Fibroblast of lung (primary cell): ENCODE data around the gene IL1A. TPM values are rescaled to one million over a fixed set of nuclear protein-coding genes. Genes with fewer than 3 reads are reported as not detected.
A peak's percentile ranks its signal among the peaks of the same experiment; 100 is the strongest.

Source experiments
- DNase-seq, 2 donors: peaks; one replicate each; pipeline versions ENCODE4 v3.0.0 to v3.0.0-alpha.2; 2010; ENCODE audit warnings: low read depth in 2 of 2
- H2AFZ ChIP-seq: 2 replicates; pipeline ENCODE4 v1.5.1; 2012; ENCODE audit warnings: low read length, control low read depth, inconsistent platforms
- H3K27ac ChIP-seq: 2 replicates; pipeline ENCODE4 v1.5.1; 2011; ENCODE audit warnings: low read length, control low read depth; ENCODE audit not compliant: insufficient read depth
- H3K27me3 ChIP-seq: 2 replicates; pipeline ENCODE4 v1.5.1; 2011; ENCODE audit warnings: mild to moderate bottlenecking, low read length; ENCODE audit not compliant: control insufficient read depth, insufficient read depth
- H3K36me3 ChIP-seq: 2 replicates; pipeline ENCODE4 v1.5.1; 2011; ENCODE audit warnings: low read length; ENCODE audit not compliant: control insufficient read depth, insufficient read depth
- H3K4me1 ChIP-seq: 2 replicates; pipeline ENCODE4 v1.5.1; 2011; ENCODE audit warnings: low read length; ENCODE audit not compliant: control insufficient read depth, insufficient read depth; ENCODE audit errors: extremely low read depth
- H3K4me2 ChIP-seq: 2 replicates; pipeline ENCODE4 v1.5.1; 2011; ENCODE audit warnings: low read length, control low read depth; ENCODE audit not compliant: insufficient read depth; ENCODE audit errors: extremely low read depth
- H3K4me3 ChIP-seq, 4 experiments: fragments of 200-600 bp in 1 of 4; sonication (generic) in 1 of 4; replicated peaks in 1 of 4; 2 replicates each; pipeline ENCODE4 v1.5.1; 2011 to 2016; ENCODE audit warnings: low read length in 4 of 4, low read depth in 3 of 4, mild to moderate bottlenecking in 3 of 4, control low read depth in 2 of 4, inconsistent platforms in 1 of 4, mixed read lengths in 1 of 4; ENCODE audit not compliant: insufficient read depth in 1 of 4; ENCODE audit errors: control extremely low read depth in 1 of 4
- H3K79me2 ChIP-seq: 2 replicates; pipeline ENCODE4 v1.5.1; 2012; ENCODE audit warnings: mild to moderate bottlenecking, low read length, inconsistent platforms; ENCODE audit not compliant: control insufficient read depth, insufficient read depth
- H3K9ac ChIP-seq: 2 replicates; pipeline ENCODE4 v1.5.1; 2011; ENCODE audit warnings: mild to moderate bottlenecking, low read length, control low read depth; ENCODE audit not compliant: insufficient read depth
- H3K9me3 ChIP-seq: 2 replicates; pipeline ENCODE4 v1.5.1; 2012; ENCODE audit warnings: low read depth, low read length; ENCODE audit not compliant: control insufficient read depth, insufficient read depth
- H4K20me1 ChIP-seq: 2 replicates; pipeline ENCODE4 v1.5.1; 2011; ENCODE audit warnings: low read length; ENCODE audit not compliant: control insufficient read depth, insufficient read depth; ENCODE audit errors: extremely low read depth
- CTCF ChIP-seq, 2 donors: IDR thresholded peaks in 1 of 2; conservative IDR thresholded peaks in 1 of 2; 1 replicate in 1 of 2; 2 replicates in 1 of 2; pipeline ENCODE4 v1.5.1; 2011 to 2012; ENCODE audit warnings: low read length in 2 of 2, control low read depth in 1 of 2, inconsistent platforms in 1 of 2, low read depth in 1 of 2, mild to moderate bottlenecking in 1 of 2
- EZH2 ChIP-seq: IDR thresholded peaks from 2 replicates; pipeline ENCODE4 v1.5.1; 2012; ENCODE audit warnings: low read length, control low read depth, mild to moderate bottlenecking; ENCODE audit errors: missing control alignments
- polyA plus RNA-seq, 2 donors: library from polyadenylated mRNA; depleted of rRNA in 1 of 2; stranded (reverse) in 1 of 2; unstranded in 1 of 2; fragments of >200 nt; gene quantifications; 2 replicates each; pipeline ENCODE4 v1.2.1, GENCODE V29; 2011 to 2012; ENCODE audit warnings: missing spikeins in 1 of 2
- total RNA-seq: library from RNA; depleted of rRNA; stranded (reverse); fragments of >200 nt; gene quantifications from 2 replicates; pipeline ENCODE4 v1.2.1, GENCODE V29; 2014

Gene IL1A
- total and polyA plus RNA-seq, 2 donors (not counting 1 experiment from before 2014, with no cell fraction given): 0.07 to 0.17 TPM

DNA sequence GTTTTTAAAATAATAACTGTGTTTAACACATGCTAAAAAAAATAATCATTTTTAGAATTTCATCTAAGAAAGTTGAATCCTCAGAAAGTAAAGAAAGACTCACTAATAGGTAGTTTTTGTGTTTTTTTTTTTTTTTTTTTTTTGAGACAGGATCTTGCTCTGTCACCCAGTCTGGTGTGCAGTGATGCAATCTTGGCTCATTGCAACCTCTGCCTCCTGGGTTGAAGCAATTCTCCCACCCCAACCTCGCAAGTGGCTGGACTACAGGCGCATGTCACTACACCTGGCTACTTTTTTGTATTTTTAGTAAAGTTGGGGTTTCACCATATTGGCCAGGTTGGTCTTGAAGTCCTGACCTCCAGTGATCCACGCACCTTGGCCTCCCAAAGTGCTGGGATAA, 27.0 kb downstream of the IL1A start:
- H3K36me3 ChIP-seq: no peaks in the 10 kb centered on the region
- no peak overlapping the region for H3K27ac ChIP-seq
- no peak overlapping the region for H2AFZ ChIP-seq
- H3K4me3 ChIP-seq: no peak overlapping the region
- peak in 1 of 2 donors; percentile 39 for DNase-seq
- H4K20me1 ChIP-seq: no peaks in the 10 kb centered on the region
- no peaks in the 10 kb centered on the region for H3K4me1 ChIP-seq
- H3K9me3 ChIP-seq: no peaks in the 10 kb centered on the region
- H3K9ac ChIP-seq: no peak overlapping the region
- H3K4me2 ChIP-seq: no peak overlapping the region
- H3K79me2 ChIP-seq: peaks cover 27% of the 10 kb centered on the region
- TF ChIP-seq CTCF (conservative IDR thresholded peaks at IDR 0.05 in 1 of 2, IDR thresholded peaks at IDR 0.05 in 1 of 2; ENCODE audit: low read depth in 1 of 2, low read length in 2 of 2): no peak
- TF ChIP-seq EZH2: no peak
- H3K27me3 ChIP-seq: no peaks in the 10 kb centered on the region

DNA sequence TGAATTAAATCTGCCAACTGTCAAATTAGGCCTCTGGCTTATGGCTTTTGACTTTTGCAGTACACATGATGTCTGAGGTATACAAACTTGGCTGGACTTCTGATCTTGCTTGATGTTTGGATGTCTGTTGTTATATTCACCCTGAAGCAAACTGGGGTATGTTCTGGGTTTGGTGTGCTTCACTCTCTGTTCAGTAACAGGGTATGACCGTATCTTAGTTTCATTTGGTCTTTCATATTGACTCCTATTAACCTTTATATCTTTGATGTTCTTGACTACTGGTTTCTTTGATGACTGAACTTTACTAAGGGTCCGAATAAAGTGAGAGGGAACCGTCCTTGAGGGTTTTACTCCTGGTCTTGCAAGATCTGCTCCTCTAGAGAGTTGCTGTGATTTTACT, 28.1 kb downstream of the IL1A start:
- H3K9me3 ChIP-seq: no peaks in the 10 kb centered on the region
- no peak overlapping the region for H3K4me2 ChIP-seq
- H3K27me3 ChIP-seq: no peaks in the 10 kb centered on the region
- no peaks in the 10 kb centered on the region for H3K36me3 ChIP-seq
- peaks cover 18% of the 10 kb centered on the region for H3K79me2 ChIP-seq
- H3K4me1 ChIP-seq: no peaks in the 10 kb centered on the region
- H2AFZ ChIP-seq: no peak overlapping the region
- H3K27ac ChIP-seq: no peak overlapping the region
- DNase-seq: no peak
- no peaks in the 10 kb centered on the region for H4K20me1 ChIP-seq
- no peak overlapping the region for H3K9ac ChIP-seq
- no peak overlapping the region for H3K4me3 ChIP-seq
- TF ChIP-seq EZH2: no peak
- TF ChIP-seq CTCF (conservative IDR thresholded peaks at IDR 0.05 in 1 of 2, IDR thresholded peaks at IDR 0.05 in 1 of 2; ENCODE audit: low read depth in 1 of 2, low read length in 2 of 2): no peak

GRCh38 chr2:112755444-112755843, 28.8 kb downstream of the IL1A start:
- DNase-seq: no peak
- peaks cover 18% of the 10 kb centered on the region for H3K79me2 ChIP-seq
- TF ChIP-seq EZH2 (no peak), CTCF (conservative IDR thresholded peaks at IDR 0.05 in 1 of 2, IDR thresholded peaks at IDR 0.05 in 1 of 2; ENCODE audit: low read depth in 1 of 2, low read length in 2 of 2) (no peak)
- H3K36me3 ChIP-seq: no peaks in the 10 kb centered on the region
- H3K4me1 ChIP-seq: no peaks in the 10 kb centered on the region
- H2AFZ ChIP-seq: no peak overlapping the region
- no peak overlapping the region for H3K4me2 ChIP-seq
- no peaks in the 10 kb centered on the region for H4K20me1 ChIP-seq
- no peak overlapping the region for H3K9ac ChIP-seq
- H3K27me3 ChIP-seq: no peaks in the 10 kb centered on the region
- H3K9me3 ChIP-seq: no peaks in the 10 kb centered on the region
- no peak overlapping the region for H3K4me3 ChIP-seq
- H3K27ac ChIP-seq: no peak overlapping the region
